ENCODE results near the gene CEMIP. TPM values are rescaled to one million over a fixed set of nuclear protein-coding genes. Genes with fewer than 3 reads are reported as not detected.

The CEMIP gene
- total and polyA plus RNA-seq, 2 of the 8 experiments (the other 6 are each of a cell fraction or from before 2014, with no cell fraction given) = 0.11 to 0.60 TPM

GRCh38 chr15:80916056-80916455 is 136.9 kb downstream of the CEMIP start:
- H2BK5ac ChIP-seq (ENCODE audit: low read depth, low read length) = no peak overlapping the region
- no peak overlapping the region for H2BK20ac ChIP-seq (ENCODE audit: low read length)
- no peak overlapping the region for H3K4me2 ChIP-seq (ENCODE audit: insufficient read depth in 1 of 2, low read depth in 2 of 2, low read length in 2 of 2)
- H4K8ac ChIP-seq (ENCODE audit: extremely low read depth, insufficient read depth, low read length) = no peak overlapping the region
- H3K4me1 ChIP-seq (replicated peaks in 1 of 4; ENCODE audit: control insufficient read depth in 3 of 4, insufficient read depth in 4 of 4, low read length in 3 of 4) = peaks cover 0 to 3% (median 3%) of the 10 kb centered on the region in 4 experiments; a peak in 4 of 7 replicates
- no peak overlapping the region for H2BK120ac ChIP-seq (replicated peaks; ENCODE audit: low read depth, low read length)
- no peak overlapping the region for H3K27ac ChIP-seq (ENCODE audit: low read depth, low read length)
- no peak overlapping the region for H2BK15ac ChIP-seq (ENCODE audit: low read length)
- H3K23ac ChIP-seq (ENCODE audit: insufficient read length) = no peak overlapping the region
- no peaks in the 10 kb centered on the region for H3K36me3 ChIP-seq (ENCODE audit: control insufficient read depth in 2 of 4, insufficient read depth in 4 of 4, low read length in 3 of 4)
- H3K4ac ChIP-seq (replicated peaks; ENCODE audit: insufficient read length, low read depth, low read length) = no peak overlapping the region
- no peaks in the 10 kb centered on the region for H3K9me3 ChIP-seq (ENCODE audit: insufficient read depth in 2 of 2, low read depth in 1 of 2, low read length in 1 of 2)
- H3K79me2 ChIP-seq (ENCODE audit: control insufficient read depth in 1 of 2, insufficient read depth in 2 of 2, low read length in 2 of 2) = no peaks in the 10 kb centered on the region
- H3K4me3 ChIP-seq (ENCODE audit: extremely low read depth in 1 of 4, insufficient read depth in 2 of 4, low read depth in 3 of 4, low read length in 4 of 4) = no peak overlapping the region
- TF ChIP-seq ASH2L (IDR thresholded peaks at IDR 0.05; ENCODE audit: low read length) (no peak), ZNF274 (IDR thresholded peaks at IDR 0.05; ENCODE audit: borderline replicate concordance, extremely low read depth, low read length) (no peak), SP2 (IDR thresholded peaks at IDR 0.05; ENCODE audit: low read length) (no peak), EP300 (IDR thresholded peaks at IDR 0.05; ENCODE audit: borderline replicate concordance in 1 of 2, low read depth in 2 of 2, low read length in 2 of 2) (no peak), BRCA1 (IDR thresholded peaks at IDR 0.05; ENCODE audit: low read depth, low read length) (no peak), BCL11A (IDR thresholded peaks at IDR 0.05; ENCODE audit: low read depth in 2 of 2, low read length in 2 of 2) (no peak), CHD2 (IDR thresholded peaks at IDR 0.05; ENCODE audit: low read length) (no peak), CBX5 (IDR thresholded peaks at IDR 0.05; ENCODE audit: low read depth, low read length) (no peak), ATF2 (IDR thresholded peaks at IDR 0.05; ENCODE audit: low read length) (no peak), RAD21 (IDR thresholded peaks at IDR 0.05 in 1 of 2, conservative IDR thresholded peaks at IDR 0.05 in 1 of 2; ENCODE audit: low read depth in 2 of 2, low read length in 2 of 2) (no peak)
- 60% methylated on average over 7 of the region's 7 CpGs; no CpG with 5 or more reads in 1 of the 2 experiments for WGBS, 2 experiments (ENCODE audit: extremely low coverage in 1 of 2, insufficient coverage in 1 of 2, insufficient read length in 1 of 2, insufficient replicate concordance in 2 of 2, low coverage in 1 of 2, low lambda C conversion rate in 2 of 2, missing lambda C conversion rate in 1 of 2)
- no peak overlapping the region for H3K14ac ChIP-seq (ENCODE audit: insufficient read length)
- no peak overlapping the region for H4K91ac ChIP-seq (replicated peaks; ENCODE audit: insufficient read length, low read length)
- ChIA-PET CTCF (ENCODE audit: partially characterized antibody) (interaction anchor here (0.6 to 2.6 kb wide), 8 partner anchors 17 to 791 kb away, joined by 3 to 23 read pairs (median 4); partner anchors contain the start of gene CEMIP), POLR2A (ENCODE audit: partially characterized antibody) (interaction anchor here (1.3 kb wide), 1 partner anchor 16 kb away, joined by 3 read pairs; no protein-coding TSS in a partner anchor)
- H3K18ac ChIP-seq (ENCODE audit: extremely low read depth, low read length) = no peak overlapping the region
- DNase-seq (ENCODE audit: low read depth in 1 of 2, low spot score in 2 of 2) (no peak), FAIRE-seq (no peak)
- no peaks in the 10 kb centered on the region for H3K79me1 ChIP-seq (ENCODE audit: low read depth, low read length)
- H3K56ac ChIP-seq (replicated peaks; ENCODE audit: insufficient read length, low read depth, low read length) = no peak overlapping the region
- no peak overlapping the region for H2AK5ac ChIP-seq (ENCODE audit: low read depth, low read length)
- H2AFZ ChIP-seq (ENCODE audit: low read length) = no peak overlapping the region
- H3K9ac ChIP-seq (replicated peaks in 1 of 4; ENCODE audit: extremely low read depth in 1 of 4, low read depth in 3 of 4, low read length in 3 of 4) = no peak overlapping the region
- H4K5ac ChIP-seq (ENCODE audit: insufficient read length, low read depth, low read length) = no peak overlapping the region
- H2BK12ac ChIP-seq (ENCODE audit: low read depth, low read length) = no peak overlapping the region
- no peaks in the 10 kb centered on the region for H4K20me1 ChIP-seq (replicated peaks in 1 of 2; ENCODE audit: control insufficient read depth in 1 of 2, insufficient read depth in 2 of 2, low read length in 2 of 2)
- no peaks in the 10 kb centered on the region for H3K23me2 ChIP-seq (ENCODE audit: low read depth, low read length)
- peaks cover 0 to 2% (median 0%) of the 10 kb centered on the region in 4 experiments; a peak in 2 of 7 replicates for H3K27me3 ChIP-seq (replicated peaks in 1 of 4; ENCODE audit: control insufficient read depth in 3 of 4, extremely low read depth in 1 of 4, insufficient read depth in 3 of 4, low read length in 3 of 4)
